HG03558 (cell line): Measurements from ENCODE around the gene RPGR.

Source experiments
- ATAC-seq: cut with Tn5 transposase; IDR thresholded peaks from one replicate; pipeline ENCODE4 v1.9.1; 2021; ENCODE audit warnings: moderate number of reproducible peaks; ENCODE audit not compliant: unreplicated experiment; ENCODE audit errors: extremely low read depth

RPGR gene, protein sequence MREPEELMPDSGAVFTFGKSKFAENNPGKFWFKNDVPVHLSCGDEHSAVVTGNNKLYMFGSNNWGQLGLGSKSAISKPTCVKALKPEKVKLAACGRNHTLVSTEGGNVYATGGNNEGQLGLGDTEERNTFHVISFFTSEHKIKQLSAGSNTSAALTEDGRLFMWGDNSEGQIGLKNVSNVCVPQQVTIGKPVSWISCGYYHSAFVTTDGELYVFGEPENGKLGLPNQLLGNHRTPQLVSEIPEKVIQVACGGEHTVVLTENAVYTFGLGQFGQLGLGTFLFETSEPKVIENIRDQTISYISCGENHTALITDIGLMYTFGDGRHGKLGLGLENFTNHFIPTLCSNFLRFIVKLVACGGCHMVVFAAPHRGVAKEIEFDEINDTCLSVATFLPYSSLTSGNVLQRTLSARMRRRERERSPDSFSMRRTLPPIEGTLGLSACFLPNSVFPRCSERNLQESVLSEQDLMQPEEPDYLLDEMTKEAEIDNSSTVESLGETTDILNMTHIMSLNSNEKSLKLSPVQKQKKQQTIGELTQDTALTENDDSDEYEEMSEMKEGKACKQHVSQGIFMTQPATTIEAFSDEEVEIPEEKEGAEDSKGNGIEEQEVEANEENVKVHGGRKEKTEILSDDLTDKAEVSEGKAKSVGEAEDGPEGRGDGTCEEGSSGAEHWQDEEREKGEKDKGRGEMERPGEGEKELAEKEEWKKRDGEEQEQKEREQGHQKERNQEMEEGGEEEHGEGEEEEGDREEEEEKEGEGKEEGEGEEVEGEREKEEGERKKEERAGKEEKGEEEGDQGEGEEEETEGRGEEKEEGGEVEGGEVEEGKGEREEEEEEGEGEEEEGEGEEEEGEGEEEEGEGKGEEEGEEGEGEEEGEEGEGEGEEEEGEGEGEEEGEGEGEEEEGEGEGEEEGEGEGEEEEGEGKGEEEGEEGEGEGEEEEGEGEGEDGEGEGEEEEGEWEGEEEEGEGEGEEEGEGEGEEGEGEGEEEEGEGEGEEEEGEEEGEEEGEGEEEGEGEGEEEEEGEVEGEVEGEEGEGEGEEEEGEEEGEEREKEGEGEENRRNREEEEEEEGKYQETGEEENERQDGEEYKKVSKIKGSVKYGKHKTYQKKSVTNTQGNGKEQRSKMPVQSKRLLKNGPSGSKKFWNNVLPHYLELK

DNA sequence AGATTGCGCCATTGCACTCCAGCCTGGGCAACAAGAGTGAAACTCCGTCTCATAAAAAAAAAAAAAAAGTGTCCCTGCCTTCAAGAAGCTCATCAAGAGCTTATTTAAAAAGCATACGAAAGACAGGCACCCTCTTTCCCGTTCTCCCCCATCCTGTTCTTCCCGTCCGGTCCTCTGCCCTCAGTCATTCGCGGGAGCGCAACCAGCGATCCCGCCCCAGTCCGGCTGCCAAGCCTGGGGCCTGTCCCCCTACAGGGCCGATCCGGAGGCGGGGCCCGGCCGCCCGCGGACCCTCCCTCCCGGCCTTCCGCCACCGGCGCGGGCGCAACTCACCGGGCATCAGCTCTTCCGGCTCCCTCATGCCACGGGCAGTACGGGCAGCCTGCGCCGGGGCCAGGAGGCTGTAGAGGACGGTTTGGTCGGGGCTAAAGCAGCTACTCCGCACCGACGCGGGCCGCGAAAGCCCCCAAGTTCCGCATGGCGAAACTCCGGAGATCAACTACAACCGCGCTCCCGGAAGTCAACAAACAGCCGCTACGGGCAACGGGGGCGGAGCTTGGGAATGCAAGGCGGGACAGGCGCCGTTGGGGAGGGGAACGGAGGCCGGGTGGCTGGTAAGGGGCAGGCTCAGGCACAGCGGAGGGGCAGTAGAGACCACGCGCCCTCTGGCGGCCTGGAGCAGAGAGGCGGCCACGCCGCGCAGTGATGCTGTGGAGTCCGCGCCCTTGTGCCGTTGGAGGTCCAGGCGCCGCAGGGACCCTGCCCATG lies at the start of gene RPGR:
Gene RPGR (minus strand): TSS at position 503 of the 768 bp plus-strand sequence. CDS start 142 bp downstream, at position 361.
- ATAC-seq: peak; percentile 77

DNA sequence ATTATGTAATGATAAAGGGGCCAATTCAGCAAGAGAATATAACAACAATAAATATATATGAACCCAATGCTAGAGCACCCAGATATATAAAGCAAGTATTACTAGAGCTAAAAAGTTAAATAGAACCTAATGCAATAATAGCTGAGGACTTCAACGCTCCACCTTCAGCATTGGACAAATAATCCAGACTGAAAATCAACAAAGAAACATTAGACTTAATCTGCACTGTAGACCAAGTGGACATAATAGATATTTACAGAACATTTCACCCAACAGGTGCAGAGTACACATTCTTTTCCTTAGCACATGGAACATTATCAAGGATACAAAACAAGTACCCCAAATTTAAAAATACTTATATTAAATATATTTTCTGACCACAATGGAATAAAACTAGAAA lies 49.4 kb upstream of the RPGR start:
- no peak for ATAC-seq

DNA sequence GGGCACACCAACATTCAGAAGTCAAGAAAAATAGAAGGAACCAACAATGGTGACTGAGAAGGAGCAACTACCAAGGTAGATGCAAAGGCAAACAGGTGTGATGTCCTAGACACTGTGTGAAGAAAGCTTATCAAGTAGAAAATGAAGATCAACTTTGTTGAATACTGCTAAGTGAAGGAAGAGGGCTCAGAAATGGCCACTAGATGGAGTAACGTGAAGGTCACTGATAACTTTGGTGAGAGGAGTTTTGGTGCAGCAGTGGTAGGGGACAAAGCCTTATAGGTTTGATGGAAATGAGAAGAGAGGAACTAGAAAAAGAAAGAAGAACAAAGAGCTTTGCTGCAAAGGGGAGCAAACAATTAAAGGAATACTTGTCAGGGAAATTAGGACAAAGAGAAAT lies 48.6 kb upstream of the RPGR start:
- no peak for ATAC-seq

DNA sequence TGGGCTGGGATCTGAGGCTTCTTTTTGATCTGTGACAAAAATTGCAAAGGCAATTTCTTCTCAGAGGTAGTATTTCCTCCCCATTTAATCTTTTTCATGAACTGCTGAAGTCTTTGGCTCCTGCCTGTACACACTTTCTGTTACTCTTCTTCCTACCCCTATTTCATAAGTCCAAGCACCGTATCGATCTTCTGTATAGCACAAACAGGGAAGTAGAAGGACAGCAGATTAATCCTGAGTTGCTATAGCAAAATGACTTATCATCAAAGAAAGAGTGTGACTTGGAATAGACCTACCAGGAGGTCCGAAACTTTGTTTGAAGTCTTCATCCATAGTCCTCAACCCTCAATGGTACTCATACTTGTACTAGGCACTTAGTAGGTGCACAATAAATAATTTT lies 47.1 kb upstream of the RPGR start:
- no peak for ATAC-seq

DNA sequence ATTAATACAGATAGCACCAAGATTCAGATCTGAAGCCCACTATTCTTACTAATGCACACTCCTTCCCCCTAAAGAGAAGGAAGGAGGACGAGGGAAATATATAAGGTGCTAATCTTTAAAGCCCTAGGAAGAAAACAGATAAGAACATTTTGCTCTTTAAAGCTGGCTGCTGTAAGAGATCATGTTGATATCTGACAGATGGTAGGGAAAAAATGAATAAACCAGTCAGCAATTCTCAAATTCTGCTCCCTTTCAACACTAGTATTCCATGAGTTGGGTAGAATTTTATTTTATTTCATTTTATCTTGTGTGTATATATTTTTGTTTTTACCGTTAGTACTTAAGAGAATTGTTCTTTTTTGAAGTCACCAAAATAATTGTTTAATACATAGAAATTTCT lies 44.3 kb upstream of the RPGR start:
- ATAC-seq: no peak

DNA sequence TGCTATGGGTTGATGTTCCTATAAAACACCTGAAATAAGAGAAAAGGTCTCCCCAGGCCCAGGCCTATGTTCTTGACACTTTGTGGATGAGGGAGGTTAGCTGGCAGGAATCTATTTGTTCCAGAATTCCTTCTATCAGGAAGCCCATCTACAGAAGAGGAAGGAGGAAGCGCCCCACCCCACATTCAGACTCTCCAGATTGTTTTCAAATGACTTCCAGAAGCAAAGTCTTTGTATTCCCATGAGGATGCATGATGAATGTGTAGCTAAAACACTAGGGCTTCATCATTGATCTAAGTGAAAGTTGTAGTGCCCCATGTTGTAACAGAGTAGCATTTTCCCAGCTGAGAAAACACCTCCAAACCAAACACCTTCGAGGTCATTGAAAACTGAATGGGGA lies 41.5 kb upstream of the RPGR start:
- ATAC-seq: no peak

DNA sequence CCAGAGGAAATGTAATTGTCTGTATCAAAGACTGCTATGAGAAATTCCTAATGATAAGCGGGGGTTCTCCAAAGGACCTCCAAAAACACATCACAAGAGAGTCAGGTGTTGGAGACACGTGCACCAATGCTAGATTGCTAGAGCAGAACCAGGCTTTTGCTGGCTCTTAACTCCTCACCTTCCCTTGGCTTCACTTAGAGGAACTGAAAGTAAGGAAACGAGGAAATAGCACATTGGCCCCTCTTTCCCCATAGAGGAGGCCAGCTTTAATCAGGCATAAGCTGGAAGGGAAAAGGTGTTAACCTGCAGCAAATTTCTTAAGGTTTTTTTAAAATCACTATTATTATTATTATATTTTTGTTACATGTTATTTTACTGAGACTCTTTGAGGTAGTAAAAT lies 38.6 kb upstream of the RPGR start:
- no peak for ATAC-seq

DNA sequence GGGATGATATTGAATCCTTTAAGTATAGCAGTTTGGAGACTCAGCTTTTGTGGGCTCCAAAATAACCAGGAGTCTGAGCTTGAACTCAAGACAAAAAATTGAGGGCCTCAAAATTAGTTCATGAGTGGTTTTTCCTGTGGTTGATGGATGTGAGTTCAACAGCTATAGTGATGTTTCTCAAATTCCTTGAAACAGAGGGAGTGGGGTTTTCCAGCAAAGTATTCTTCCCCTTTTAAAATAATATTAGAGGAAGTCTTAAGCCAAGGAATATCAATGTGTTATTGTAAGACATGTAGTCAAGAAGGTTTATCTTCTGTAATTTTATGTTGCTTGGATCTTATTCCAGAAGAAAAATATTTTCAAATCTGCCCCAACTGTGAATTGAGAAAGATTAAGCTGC lies 35.7 kb upstream of the RPGR start:
- no peak for ATAC-seq

DNA sequence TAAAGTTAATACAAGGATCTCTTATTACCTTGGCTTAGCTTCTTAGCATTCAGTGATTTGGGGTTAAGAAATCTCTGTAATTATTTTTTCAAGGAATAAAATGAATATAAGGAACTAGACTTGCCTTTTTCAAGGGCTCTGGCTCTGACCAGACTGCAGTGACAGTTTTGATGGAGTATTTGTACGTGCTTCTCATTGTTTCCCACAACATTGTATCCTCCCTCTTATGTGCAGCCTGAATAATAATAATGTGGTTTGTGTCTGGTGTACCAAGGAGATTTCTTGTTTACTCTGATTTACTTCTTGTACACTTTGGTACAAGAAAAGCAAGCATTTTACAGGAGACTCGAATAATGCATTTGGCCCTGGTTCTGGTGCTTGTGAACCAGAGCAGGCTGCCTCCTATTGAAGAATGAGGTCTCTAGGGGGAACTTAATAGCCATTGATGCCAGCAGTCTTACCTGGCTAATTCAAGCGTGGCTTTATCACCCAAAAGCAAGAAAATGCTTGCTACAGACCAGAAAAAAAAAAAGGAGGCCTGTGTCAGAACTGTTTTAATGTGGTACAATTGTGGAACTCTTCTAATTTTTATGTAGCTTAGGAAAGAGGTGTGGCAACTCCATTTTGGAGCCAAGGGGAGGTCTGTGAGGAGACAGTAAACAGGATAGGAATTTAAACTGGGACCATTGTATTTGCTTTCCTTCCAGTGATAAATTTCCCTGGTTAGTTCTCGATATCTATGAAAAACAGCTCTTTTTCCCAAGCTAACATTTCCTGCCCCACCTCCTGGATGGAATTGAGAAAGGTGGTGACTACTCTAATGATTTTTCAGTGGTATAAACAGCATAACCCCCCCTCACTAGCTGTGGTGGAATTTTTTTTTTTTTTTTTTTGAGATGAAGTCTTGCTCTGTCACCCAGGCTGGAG lies 30.7 kb upstream of the RPGR start:
- ATAC-seq: no peak

DNA sequence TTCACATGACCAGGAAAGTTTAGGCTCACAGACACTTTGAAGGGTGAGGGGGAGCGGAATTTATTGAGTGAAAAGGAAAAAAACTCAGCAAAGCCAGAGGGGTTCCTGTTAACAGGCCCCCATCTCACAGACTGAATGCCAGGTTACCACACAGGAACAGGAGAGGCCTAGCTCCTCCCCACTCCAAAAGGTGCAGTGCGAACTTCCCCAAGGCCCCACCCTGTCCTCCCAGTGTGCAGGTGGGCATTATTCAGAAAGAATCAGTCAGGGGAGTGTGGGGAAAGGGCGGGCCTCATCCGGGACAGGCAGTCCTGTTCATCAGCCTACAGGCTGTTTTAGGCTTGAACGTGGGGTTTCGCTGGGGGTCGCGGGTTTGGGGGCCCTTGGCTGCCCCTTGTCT lies 29.1 kb upstream of the RPGR start:
- no peak for ATAC-seq

DNA sequence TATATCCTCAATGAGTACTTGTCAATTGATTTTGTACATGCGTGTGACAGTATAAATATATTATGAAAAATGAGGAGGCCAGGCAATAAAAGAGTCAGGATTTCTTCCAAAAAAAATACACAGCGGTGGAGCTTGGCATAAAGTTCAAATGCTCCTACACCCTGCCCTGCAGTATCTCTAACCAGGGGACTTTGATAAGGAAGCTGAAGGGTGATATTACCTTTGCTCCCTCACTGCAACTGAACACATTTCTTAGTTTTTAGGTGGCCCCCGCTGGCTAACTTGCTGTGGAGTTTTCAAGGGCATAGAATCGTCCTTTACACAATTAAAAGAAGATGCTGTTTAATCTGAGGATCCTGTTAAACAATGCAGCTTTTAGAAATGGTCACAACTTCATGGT lies 25.1 kb upstream of the RPGR start, which contains the start of gene OTC:
Gene OTC (plus strand): TSS at position 243 of the 400 bp plus-strand sequence. CDS start 93 bp downstream, at position 336.
- no peak for ATAC-seq

DNA sequence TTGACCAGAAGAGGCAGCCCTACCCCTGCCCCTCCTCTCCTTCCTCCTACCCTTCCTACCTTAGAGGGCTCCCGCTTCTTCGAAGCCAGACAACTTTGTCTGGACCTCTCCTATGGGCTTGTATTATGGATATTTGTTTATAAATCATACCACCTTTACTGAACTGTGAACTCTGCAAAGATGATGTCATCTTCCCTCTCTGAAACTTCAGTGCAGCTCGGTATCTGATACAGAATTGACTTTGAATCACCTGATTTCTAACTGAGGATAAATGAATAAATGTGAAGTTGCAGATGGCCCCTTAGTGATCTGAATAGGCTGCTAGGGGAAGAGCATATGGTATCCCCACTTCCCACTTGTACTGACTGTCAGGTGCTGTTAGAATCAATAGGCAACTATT lies 24.0 kb upstream of the RPGR start:
- ATAC-seq: no peak

DNA sequence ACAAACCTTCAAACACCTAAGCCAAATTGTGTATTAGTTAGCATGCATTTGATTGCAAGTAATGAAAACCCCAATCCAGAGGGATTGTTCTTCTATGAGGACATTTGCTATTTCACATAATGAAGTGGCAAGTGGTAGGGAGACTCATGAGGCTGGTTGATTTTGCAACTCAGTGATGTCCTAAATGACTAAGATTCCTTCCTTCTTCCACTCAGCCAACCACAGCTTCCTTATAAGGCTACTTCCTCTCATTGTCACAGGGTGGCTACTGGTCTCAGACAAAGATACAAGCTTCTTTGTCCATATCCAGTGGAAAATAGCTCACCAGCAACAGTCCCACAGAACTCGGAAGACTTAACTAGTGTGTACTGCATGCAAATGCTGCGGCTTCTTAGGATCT lies 19.8 kb upstream of the RPGR start:
- ATAC-seq: no peak

DNA sequence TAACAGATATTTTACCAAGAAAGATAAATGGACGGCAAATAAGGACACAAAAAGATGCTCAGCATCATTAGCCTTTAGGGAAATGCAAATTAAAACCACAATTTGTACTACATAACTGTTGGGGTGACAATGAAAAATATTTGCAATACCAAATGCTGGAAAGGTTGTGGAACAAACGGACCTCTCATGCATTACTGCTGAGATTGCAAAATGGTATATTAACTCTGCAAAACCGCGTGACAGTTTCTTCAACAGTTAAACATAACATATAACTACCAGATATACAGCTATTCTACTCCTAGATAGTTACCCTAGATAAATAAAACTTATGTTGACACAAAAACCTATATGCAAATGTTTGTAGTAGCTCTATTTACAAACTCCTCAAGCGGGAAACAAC lies 18.8 kb upstream of the RPGR start:
- no peak for ATAC-seq

DNA sequence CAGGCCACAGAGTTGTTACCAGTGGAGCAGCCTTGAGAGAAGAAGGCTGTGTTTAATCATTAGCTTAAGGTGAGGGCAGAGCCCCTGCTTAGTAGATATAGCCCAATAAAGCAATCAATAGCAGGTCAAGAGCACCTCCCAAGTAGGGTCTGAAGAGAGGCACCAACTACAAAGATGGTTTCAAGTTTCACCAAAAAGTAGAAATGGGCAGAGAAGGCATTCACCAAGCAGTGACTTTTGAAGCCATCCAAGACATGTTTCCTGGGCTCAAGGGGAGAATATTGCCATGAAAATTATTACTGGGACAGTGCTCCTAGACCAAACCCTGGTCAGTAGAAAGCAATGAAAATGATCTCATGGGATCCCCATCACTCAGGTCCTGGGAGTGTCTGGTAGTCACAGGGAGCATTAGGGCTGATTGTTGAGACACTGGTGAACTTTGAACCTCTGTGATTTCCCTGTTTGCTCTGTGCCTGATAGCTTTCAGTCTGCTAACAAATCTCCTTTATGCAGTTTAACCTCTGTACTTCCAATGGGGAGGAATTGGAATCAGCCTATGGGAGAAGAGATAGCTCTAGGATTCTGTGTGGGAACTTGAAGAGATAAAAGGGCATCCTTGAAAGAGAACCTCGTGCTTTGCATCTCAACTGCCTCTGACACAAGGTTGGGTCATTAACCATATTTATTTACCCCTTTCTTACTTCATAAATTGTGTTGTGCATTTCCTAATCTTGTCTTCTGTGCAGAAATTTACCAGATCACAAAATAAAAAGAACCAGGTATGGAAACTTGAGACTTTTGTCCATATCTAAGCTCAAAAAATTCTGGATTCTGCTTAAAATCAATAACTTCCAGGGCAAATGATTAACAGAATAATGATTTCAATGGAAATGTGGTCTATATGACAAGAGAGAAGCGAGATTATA lies 15.8 kb upstream of the RPGR start:
- ATAC-seq: no peak

DNA sequence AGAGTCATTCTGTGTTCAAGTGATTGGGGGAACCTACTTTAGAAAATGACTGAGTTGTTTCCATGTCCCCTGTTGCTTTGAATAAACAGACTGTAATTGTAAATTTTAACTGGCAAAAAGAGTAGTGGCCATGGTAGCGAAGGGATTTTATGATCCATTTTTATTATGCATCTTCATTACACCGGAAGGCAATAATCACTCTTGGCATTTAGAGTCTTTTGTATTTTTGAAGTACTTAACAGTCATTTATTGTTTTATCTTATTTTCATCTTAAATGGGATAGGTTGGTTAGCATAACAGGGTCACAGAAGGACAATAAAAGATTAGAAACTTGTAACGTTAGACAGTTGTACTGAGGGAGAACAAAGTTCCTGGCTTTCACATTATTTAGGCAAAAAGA lies 14.1 kb upstream of the RPGR start:
- no peak for ATAC-seq

DNA sequence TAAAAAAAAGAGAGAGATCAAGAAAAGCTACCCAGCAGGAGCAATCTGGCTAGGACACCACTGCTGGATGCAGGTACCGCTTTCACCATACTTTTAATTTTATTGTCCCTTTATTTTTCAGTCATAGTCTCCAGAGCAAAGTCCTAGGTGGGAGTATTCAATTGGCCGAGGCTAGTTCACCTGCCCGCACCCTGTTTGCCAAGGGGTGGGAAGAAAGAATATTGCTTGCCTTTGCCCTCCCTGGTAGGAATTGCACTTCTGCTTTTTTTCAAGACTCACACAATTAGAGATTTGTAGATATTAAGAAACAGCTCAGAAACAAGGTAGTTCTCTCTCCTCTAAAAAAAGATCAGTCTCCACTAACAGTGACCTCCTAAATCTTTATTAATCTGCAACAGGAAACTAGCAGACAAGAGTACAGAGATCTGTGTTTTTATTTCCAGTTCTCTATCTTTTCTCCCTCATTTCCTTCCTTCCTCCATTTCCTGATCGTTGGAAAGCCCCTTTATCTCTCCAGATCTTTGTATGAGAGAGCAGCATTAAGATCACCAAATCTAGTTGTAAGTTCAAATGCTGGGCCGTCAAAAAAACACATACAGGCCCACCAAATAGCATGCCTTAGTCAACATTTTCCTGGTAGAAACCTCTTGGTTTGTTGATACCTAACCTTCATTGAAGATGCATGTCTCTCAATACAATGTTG lies 9.4 kb upstream of the RPGR start:
- ATAC-seq: no peak
